ENCODE data around the gene EP400. TPM values are rescaled to one million over a fixed set of nuclear protein-coding genes. Genes with fewer than 3 reads are reported as not detected.

EP400 gene
- total and polyA plus RNA-seq, 9 of the 15 experiments (the other 6 are each of a cell fraction or from before 2014, with no cell fraction given) = 4.5 to 58.0 (median 7.0) TPM

- TF ChIP-seq TFE3 (CRISPR knock-in tag; IDR thresholded peaks at IDR 0.05) (no peak), WHSC1 (IDR thresholded peaks at IDR 0.05; ENCODE audit: low read length) (no peak), SAP30 (IDR thresholded peaks at IDR 0.05; ENCODE audit: borderline replicate concordance, insufficient read depth, low read depth, low read length, poor library complexity, severe bottlenecking) (peak; percentile 89), RUNX1 (IDR thresholded peaks at IDR 0.05; ENCODE audit: low read depth) (no peak), RAD51 (IDR thresholded peaks at IDR 0.05; ENCODE audit: borderline replicate concordance, low read depth) (no peak), NRF1 (conservative IDR thresholded peaks at IDR 0.05 in 1 of 2, IDR thresholded peaks at IDR 0.05 in 1 of 2) (peak; percentile 93), RBFOX2 (IDR thresholded peaks at IDR 0.05; ENCODE audit: low read depth, low read length) (peak; percentile 88), MGA (IDR thresholded peaks at IDR 0.05) (peak; percentile 86), SP1 (CRISPR knock-in tag; IDR thresholded peaks at IDR 0.05) (0 out of 2 replicates have a peak, but pooled peaks have one; percentile 24)
These were observed 134.3 kb downstream of the EP400 start (continued) for GRCh38 chr12:132083941-132084620.
